CD8-positive, alpha-beta memory T cell (primary cell): ENCODE measurements around the gene CACNA2D1. TPM values are rescaled to one million over a fixed set of nuclear protein-coding genes. Genes with fewer than 3 reads are reported as not detected.

ENCODE experiments used
- CTCF ChIA-PET: fragments of 350-600 bp; sonication (Branson Sonifier 250); formaldehyde crosslinking; loops from one replicate; lab custom pipeline; 2021; ENCODE audit warnings: antibody characterized with exemption; lab: Charles Lee
- POLR2A ChIA-PET: fragments of 350-600 bp; sonication (Branson Sonifier 250); formaldehyde crosslinking; loops from one replicate; lab custom pipeline; 2021; ENCODE audit warnings: antibody characterized with exemption; lab: Charles Lee
- DNase-seq, 5 donors: peaks; one replicate each; pipeline versions ENCODE4 v3.0.0 to v3.0.0-alpha.2; 2020 to 2022; ENCODE audit warnings: mixed read lengths in 1 of 5
- H3K27ac ChIP-seq: one replicate; pipeline ENCODE4 v1.7.0; 2013; ENCODE audit warnings: low read depth, mild to moderate bottlenecking, low read length, moderate library complexity
- H3K27me3 ChIP-seq: 2 replicates; pipeline ENCODE4 v1.7.0; 2013; ENCODE audit warnings: low read length, mild to moderate bottlenecking; ENCODE audit not compliant: insufficient read depth, poor library complexity, severe bottlenecking
- H3K36me3 ChIP-seq: 2 replicates; pipeline ENCODE4 v1.7.0; 2013; ENCODE audit warnings: mild to moderate bottlenecking, low read length, moderate library complexity; ENCODE audit not compliant: insufficient read depth
- H3K4me1 ChIP-seq: 2 replicates; pipeline ENCODE4 v1.7.0; 2013; ENCODE audit warnings: mild to moderate bottlenecking, low read length, moderate library complexity; ENCODE audit not compliant: insufficient read depth
- H3K4me3 ChIP-seq: 2 replicates; pipeline ENCODE4 v1.7.0; 2013; ENCODE audit warnings: mild to moderate bottlenecking, low read length
- H3K9me3 ChIP-seq: 2 replicates; pipeline ENCODE4 v1.7.0; 2013; ENCODE audit warnings: mild to moderate bottlenecking, low read length
- H3K27ac Mint-ChIP-seq, 8 donors: one replicate each; pipeline ENCODE4 v1.8.0; 2020 to 2021; ENCODE audit warnings: mixed read lengths in 8 of 8, mild to moderate bottlenecking in 6 of 8, inconsistent platforms in 3 of 8, moderate library complexity in 3 of 8
- H3K27me3 Mint-ChIP-seq, 2 donors: one replicate each; pipeline ENCODE4 v1.8.0; 2020 to 2021; ENCODE audit warnings: mixed read lengths in 2 of 2, mild to moderate bottlenecking in 1 of 2, moderate library complexity in 1 of 2
- H3K36me3 Mint-ChIP-seq, 3 donors: one replicate each; pipeline ENCODE4 v1.8.0; 2020 to 2021; ENCODE audit warnings: mixed read lengths in 3 of 3, inconsistent platforms in 1 of 3, mild to moderate bottlenecking in 1 of 3
- H3K4me1 Mint-ChIP-seq, 3 donors: one replicate each; pipeline ENCODE4 v1.8.0; 2020 to 2021; ENCODE audit warnings: mixed read lengths in 3 of 3, inconsistent platforms in 1 of 3, mild to moderate bottlenecking in 1 of 3
- H3K4me3 Mint-ChIP-seq, 7 donors: one replicate each; pipeline ENCODE4 v1.8.0; 2020 to 2021; ENCODE audit warnings: mixed read lengths in 7 of 7, mild to moderate bottlenecking in 6 of 7, moderate library complexity in 4 of 7, inconsistent platforms in 2 of 7
- H3K9me3 Mint-ChIP-seq, 5 donors: one replicate each; pipeline ENCODE4 v1.8.0; 2020 to 2022; ENCODE audit warnings: mixed read lengths in 5 of 5, mild to moderate bottlenecking in 3 of 5, moderate library complexity in 2 of 5, inconsistent platforms in 1 of 5
- polyA plus RNA-seq: library from polyadenylated mRNA; unstranded; fragments of 300-500 nt; fragmentation: Illumina TruSeq; gene quantifications from one replicate; pipeline ENCODE4 v1.2.3, GENCODE V29; 2021
- total RNA-seq, 2 experiments: library from RNA; stranded (reverse); gene quantifications; one replicate each; pipeline ENCODE4 v1.2.3, GENCODE V29; 2021

The CACNA2D1 gene
- total and polyA plus RNA-seq, 3 experiments from 2014 or later = not detected

- POLR2A ChIA-PET = no interaction called here
- Histone ChIP-seq H3K9me3 (no peaks in the 10 kb centered on the region), H3K27me3 (no peaks in the 10 kb centered on the region), H3K4me1 (no peaks in the 10 kb centered on the region), H3K4me3 (no peak overlapping the region), H3K27ac (no peak overlapping the region), H3K36me3 (no peaks in the 10 kb centered on the region)
- DNase-seq = no peak
- Mint-ChIP-seq H3K27ac (no peak overlapping the region), H3K27me3 (no peaks in the 10 kb centered on the region), H3K9me3 (peaks cover 0 to 10% (median 2%) of the 10 kb centered on the region in 5 donors), H3K4me3 (no peak overlapping the region), H3K4me1 (no peaks in the 10 kb centered on the region), H3K36me3 (no peaks in the 10 kb centered on the region)
- CTCF ChIA-PET = no interaction called here
Measured at GRCh38 chr7:82057476-82057875, 386.1 kb downstream of the CACNA2D1 start.

GRCh38 chr7:82056282-82056681 lies 387.3 kb downstream of the CACNA2D1 start:
- Mint-ChIP-seq H3K9me3 (peaks cover 0 to 10% (median 2%) of the 10 kb centered on the region in 5 donors), H3K4me3 (no peak overlapping the region), H3K27ac (no peak overlapping the region), H3K36me3 (no peaks in the 10 kb centered on the region), H3K27me3 (no peaks in the 10 kb centered on the region), H3K4me1 (no peaks in the 10 kb centered on the region)
- Histone ChIP-seq H3K27ac (no peak overlapping the region), H3K4me3 (no peak overlapping the region), H3K9me3 (no peaks in the 10 kb centered on the region), H3K27me3 (no peaks in the 10 kb centered on the region), H3K4me1 (no peaks in the 10 kb centered on the region), H3K36me3 (no peaks in the 10 kb centered on the region)
- ChIA-PET CTCF (no interaction called here), POLR2A (no interaction called here)
- no peak for DNase-seq

- Mint-ChIP-seq H3K36me3 (no peaks in the 10 kb centered on the region), H3K27ac (no peak overlapping the region), H3K4me1 (no peaks in the 10 kb centered on the region), H3K9me3 (peaks cover 0 to 13% (median 2%) of the 10 kb centered on the region in 5 donors), H3K4me3 (no peak overlapping the region), H3K27me3 (no peaks in the 10 kb centered on the region)
- Histone ChIP-seq H3K9me3 (no peaks in the 10 kb centered on the region), H3K27me3 (no peaks in the 10 kb centered on the region), H3K27ac (no peak overlapping the region), H3K4me1 (no peaks in the 10 kb centered on the region), H3K36me3 (no peaks in the 10 kb centered on the region), H3K4me3 (no peak overlapping the region)
- no peak for DNase-seq
- CTCF ChIA-PET = no interaction called here
- POLR2A ChIA-PET = no interaction called here
Measured at GRCh38 chr7:82054544-82054943, 389.0 kb downstream of the CACNA2D1 start.

GRCh38 chr7:82053453-82054032 lies 390.0 kb downstream of the CACNA2D1 start:
- Histone ChIP-seq H3K4me1 (no peaks in the 10 kb centered on the region), H3K9me3 (no peaks in the 10 kb centered on the region), H3K27me3 (no peaks in the 10 kb centered on the region), H3K36me3 (no peaks in the 10 kb centered on the region), H3K4me3 (no peak overlapping the region), H3K27ac (no peak overlapping the region)
- Mint-ChIP-seq H3K36me3 (no peaks in the 10 kb centered on the region), H3K4me1 (no peaks in the 10 kb centered on the region), H3K4me3 (no peak overlapping the region), H3K27me3 (no peaks in the 10 kb centered on the region), H3K9me3 (peaks cover 0 to 7% (median 4%) of the 10 kb centered on the region in 5 donors), H3K27ac (no peak overlapping the region)
- CTCF ChIA-PET = no interaction called here
- DNase-seq = no peak
- POLR2A ChIA-PET = interaction anchor here (0.6 kb wide), 1 partner anchor 23 kb away, joined by 3 read pairs; no protein-coding TSS in a partner anchor

GRCh38 chr7:82051601-82052000 lies 392.0 kb downstream of the CACNA2D1 start:
- H3K27ac ChIP-seq = no peak overlapping the region
- Mint-ChIP-seq H3K4me3 (no peak overlapping the region), H3K36me3 (no peaks in the 10 kb centered on the region), H3K4me1 (no peaks in the 10 kb centered on the region), H3K27ac (no peak overlapping the region), H3K9me3 (peaks cover 0 to 7% (median 4%) of the 10 kb centered on the region in 5 donors), H3K27me3 (no peaks in the 10 kb centered on the region)
- H3K4me3 ChIP-seq = no peak overlapping the region
- no peaks in the 10 kb centered on the region for H3K27me3 ChIP-seq
- H3K36me3 ChIP-seq = no peaks in the 10 kb centered on the region
- H3K4me1 ChIP-seq = no peaks in the 10 kb centered on the region
- no peak for DNase-seq
- no peaks in the 10 kb centered on the region for H3K9me3 ChIP-seq
- ChIA-PET POLR2A (no interaction called here), CTCF (no interaction called here)

- no peaks in the 10 kb centered on the region for H3K4me1 Mint-ChIP-seq
- Histone ChIP-seq H3K9me3 (no peaks in the 10 kb centered on the region), H3K4me1 (no peaks in the 10 kb centered on the region), H3K36me3 (no peaks in the 10 kb centered on the region), H3K27me3 (no peaks in the 10 kb centered on the region), H3K4me3 (no peak overlapping the region), H3K27ac (no peak overlapping the region)
- no peak for DNase-seq
- no peaks in the 10 kb centered on the region for H3K27me3 Mint-ChIP-seq
- CTCF ChIA-PET = no interaction called here
- H3K27ac Mint-ChIP-seq = no peak overlapping the region
- POLR2A ChIA-PET = no interaction called here
- peaks cover 0 to 7% (median 4%) of the 10 kb centered on the region in 5 donors for H3K9me3 Mint-ChIP-seq
- H3K36me3 Mint-ChIP-seq = no peaks in the 10 kb centered on the region
- H3K4me3 Mint-ChIP-seq = no peak overlapping the region
Measured at GRCh38 chr7:82050792-82051191, 392.8 kb downstream of the CACNA2D1 start.

GRCh38 chr7:82049891-82050533 lies 393.6 kb downstream of the CACNA2D1 start:
- no peak for DNase-seq
- Histone ChIP-seq H3K4me1 (no peaks in the 10 kb centered on the region), H3K27me3 (no peaks in the 10 kb centered on the region), H3K9me3 (no peaks in the 10 kb centered on the region), H3K36me3 (no peaks in the 10 kb centered on the region), H3K27ac (no peak overlapping the region), H3K4me3 (no peak overlapping the region)
- CTCF ChIA-PET = no interaction called here
- H3K27ac Mint-ChIP-seq = no peak overlapping the region
- POLR2A ChIA-PET = no interaction called here
- no peaks in the 10 kb centered on the region for H3K36me3 Mint-ChIP-seq
- H3K4me1 Mint-ChIP-seq = no peaks in the 10 kb centered on the region
- H3K27me3 Mint-ChIP-seq = no peaks in the 10 kb centered on the region
- H3K4me3 Mint-ChIP-seq = no peak overlapping the region
- H3K9me3 Mint-ChIP-seq = peaks cover 0 to 7% (median 0%) of the 10 kb centered on the region in 5 donors

GRCh38 chr7:82049442-82049841 lies 394.1 kb downstream of the CACNA2D1 start:
- Histone ChIP-seq H3K9me3 (no peaks in the 10 kb centered on the region), H3K36me3 (no peaks in the 10 kb centered on the region), H3K27me3 (no peaks in the 10 kb centered on the region), H3K4me1 (no peaks in the 10 kb centered on the region), H3K27ac (no peak overlapping the region), H3K4me3 (no peak overlapping the region)
- Mint-ChIP-seq H3K9me3 (peaks cover 0 to 7% (median 0%) of the 10 kb centered on the region in 5 donors), H3K27me3 (no peaks in the 10 kb centered on the region), H3K27ac (no peak overlapping the region), H3K4me1 (no peaks in the 10 kb centered on the region), H3K36me3 (no peaks in the 10 kb centered on the region), H3K4me3 (no peak overlapping the region)
- POLR2A ChIA-PET = no interaction called here
- no peak for DNase-seq
- CTCF ChIA-PET = no interaction called here
